Inferior parietal cortex (tissue), 1 donor: Measurements from ENCODE around the gene RAMP3.
"Not testable (repeated sequence)": the region's sequence is repeated elsewhere in the genome, so short reads cannot be mapped to it uniquely, and the experiment has no call there.

Experiments used
- DNase-seq: peaks from one replicate; pipeline ENCODE4 v3.0.0-alpha.2; 2016; ENCODE audit errors: extremely low spot score

Gene RAMP3

GRCh38 chr7:45193828-45194227 lies 36.2 kb downstream of the RAMP3 start:
- no peak for DNase-seq

- DNase-seq = no peak
Measured at GRCh38 chr7:45196374-45196773, 38.8 kb downstream of the RAMP3 start.

GRCh38 chr7:45197461-45197860 lies 39.9 kb downstream of the RAMP3 start:
- no peak for DNase-seq

GRCh38 chr7:45198986-45199385 lies 41.4 kb downstream of the RAMP3 start:
- no peak for DNase-seq

GRCh38 chr7:45199506-45199905 lies 41.9 kb downstream of the RAMP3 start:
- no peak for DNase-seq

- DNase-seq = peak; percentile 59
Measured at GRCh38 chr7:45202625-45203024, 45.0 kb downstream of the RAMP3 start.

GRCh38 chr7:45203036-45203435 lies 45.4 kb downstream of the RAMP3 start:
- no peak for DNase-seq

GRCh38 chr7:45203459-45203858 lies 45.9 kb downstream of the RAMP3 start:
- DNase-seq = no peak

- no peak for DNase-seq
Measured at GRCh38 chr7:45203936-45204445, 46.4 kb downstream of the RAMP3 start.

GRCh38 chr7:45206266-45206665 lies 48.7 kb downstream of the RAMP3 start:
- not testable (repeated sequence) for DNase-seq

GRCh38 chr7:45209909-45210308 lies 52.3 kb downstream of the RAMP3 start:
- not testable (repeated sequence) for DNase-seq

- DNase-seq = no peak
Measured at GRCh38 chr7:45211066-45211465, 53.5 kb downstream of the RAMP3 start.

- DNase-seq = no peak
Measured at GRCh38 chr7:45211958-45212357, 54.4 kb downstream of the RAMP3 start.

GRCh38 chr7:45212606-45213005 lies 55.0 kb downstream of the RAMP3 start:
- DNase-seq = no peak

GRCh38 chr7:45215601-45216062 lies 58.0 kb downstream of the RAMP3 start:
- DNase-seq = no peak

- DNase-seq = no peak
Measured at GRCh38 chr7:45216181-45216580, 58.6 kb downstream of the RAMP3 start.

- no peak for DNase-seq
Measured at GRCh38 chr7:45216622-45217165, 59.1 kb downstream of the RAMP3 start.

GRCh38 chr7:45217358-45217757 lies 59.8 kb downstream of the RAMP3 start:
- no peak for DNase-seq

- no peak for DNase-seq
Measured at GRCh38 chr7:45219130-45219529, 61.5 kb downstream of the RAMP3 start.

GRCh38 chr7:45219801-45220435 lies 62.3 kb downstream of the RAMP3 start:
- no peak for DNase-seq

GRCh38 chr7:45220846-45221618 lies 63.4 kb downstream of the RAMP3 start:
- no peak for DNase-seq

GRCh38 chr7:45221896-45222604 lies 64.5 kb downstream of the RAMP3 start:
- DNase-seq = no peak
